OCI-LY7 (cell line): ENCODE measurements around the gene VTI1A.

Experiments used
- CTCF ChIP-seq: fragments of 200-600 bp; sonication (generic); conservative IDR thresholded peaks from 2 replicates; pipeline ENCODE4 v1.5.1; 2014; ENCODE audit warnings: mild to moderate bottlenecking, antibody characterized with exemption, low read length, moderate library complexity, mixed read lengths
- EZH2phosphoT487 ChIP-seq: fragments of 200-600 bp; sonication (generic); IDR thresholded peaks from 2 replicates; pipeline ENCODE4 v1.6.1; 2018; ENCODE audit warnings: low read depth, borderline replicate concordance, mild to moderate bottlenecking, mixed run types, antibody characterized with exemption, low read length, moderate library complexity, mixed read lengths

GRCh38 chr10:112584276-112584675, 137.3 kb downstream of the VTI1A start:
- TF ChIP-seq CTCF (no peak), EZH2phosphoT487 (no peak)
